HuH-7.5 (cell line): ENCODE results near the gene SNAP29.
"Not testable (repeated sequence)": the region's sequence is repeated elsewhere in the genome, so short reads cannot be mapped to it uniquely, and the experiment has no call there.

Experiments used
- DNase-seq: peaks from one replicate; pipeline ENCODE4 v3.0.0; 2011; ENCODE audit warnings: low spot score

The SNAP29 gene

GRCh38 chr22:20901093-20902033 is 42.6 kb downstream of the SNAP29 start:
- DNase-seq: not testable (repeated sequence)

GRCh38 chr22:20903093-20903492 is 44.3 kb downstream of the SNAP29 start:
- DNase-seq: no peak

- peak; percentile 34 for DNase-seq
These were observed 45.5 kb downstream of the SNAP29 start for GRCh38 chr22:20904008-20904979.

- DNase-seq: no peak
These were observed 46.2 kb downstream of the SNAP29 start for GRCh38 chr22:20904980-20905355.

GRCh38 chr22:20905415-20906386 is 46.9 kb downstream of the SNAP29 start:
- DNase-seq: no peak

- DNase-seq: no peak
These were observed 47.6 kb downstream of the SNAP29 start for GRCh38 chr22:20906387-20906767.

- not testable (repeated sequence) for DNase-seq
These were observed 49.9 kb downstream of the SNAP29 start for GRCh38 chr22:20908717-20909116.

GRCh38 chr22:20909543-20910303 is 50.9 kb downstream of the SNAP29 start:
- no peak for DNase-seq

- DNase-seq: no peak
These were observed 53.7 kb downstream of the SNAP29 start for GRCh38 chr22:20912494-20912893.

GRCh38 chr22:20916916-20917810 is 58.4 kb downstream of the SNAP29 start, which contains the start of gene CRKL:
TSS of gene CRKL (plus strand) at chr22:20917407. CDS start at chr22:20917935, 528 bp downstream.
- peak; percentile 94 for DNase-seq

GRCh38 chr22:20918663-20919218 is 59.9 kb downstream of the SNAP29 start:
- DNase-seq: peak; percentile 16

- DNase-seq: no peak
These were observed 60.9 kb downstream of the SNAP29 start for GRCh38 chr22:20919718-20920117.

GRCh38 chr22:20920881-20921203 is 62.0 kb downstream of the SNAP29 start:
- no peak for DNase-seq

- DNase-seq: no peak
These were observed 63.4 kb downstream of the SNAP29 start for GRCh38 chr22:20922141-20922751.

- no peak for DNase-seq
These were observed 67.4 kb downstream of the SNAP29 start for GRCh38 chr22:20926243-20926642.

GRCh38 chr22:20927940-20928572 is 69.2 kb downstream of the SNAP29 start:
- no peak for DNase-seq

- DNase-seq: no peak
These were observed 69.8 kb downstream of the SNAP29 start for GRCh38 chr22:20928573-20928967.

GRCh38 chr22:20930004-20930403 is 71.2 kb downstream of the SNAP29 start:
- no peak for DNase-seq
